Spleen (tissue), 11 donors: Measurements from ENCODE around the gene NFATC2. TPM values are rescaled to one million over a fixed set of nuclear protein-coding genes. Genes with fewer than 3 reads are reported as not detected.

ENCODE experiments used
- DNase-seq: peaks from one replicate; pipeline ENCODE4 v3.0.0-alpha.2; 2020
- H3K27ac ChIP-seq, 8 donors: fragments of 200-600 bp; sonication (generic) in 7 of 8; 1 replicate in 4 of 8; 2 replicates in 4 of 8; pipeline versions ENCODE4 v1.5.0 to v1.8.0; 2016 to 2021; ENCODE audit warnings: inconsistent platforms in 4 of 8, mild to moderate bottlenecking in 4 of 8, moderate library complexity in 1 of 8
- H3K27me3 ChIP-seq, 7 donors: fragments of 200-600 bp; sonication (generic) in 6 of 7; replicated peaks in 1 of 7; 1 replicate in 4 of 7; 2 replicates in 3 of 7; pipeline versions ENCODE4 v1.5.0 to v1.8.0; 2016 to 2021; ENCODE audit warnings: inconsistent platforms in 3 of 7, mild to moderate bottlenecking in 1 of 7
- H3K36me3 ChIP-seq, 6 donors: fragments of 200-600 bp; sonication (generic) in 5 of 6; 1 replicate in 4 of 6; 2 replicates in 2 of 6; pipeline versions ENCODE4 v1.5.0 to v1.8.0; 2016 to 2021; ENCODE audit warnings: inconsistent platforms in 2 of 6
- H3K4me1 ChIP-seq, 6 donors: fragments of 200-600 bp; sonication (generic) in 5 of 6; 1 replicate in 3 of 6; 2 replicates in 3 of 6; pipeline versions ENCODE4 v1.5.0 to v1.8.0; 2016 to 2021; ENCODE audit warnings: inconsistent platforms in 3 of 6
- H3K4me3 ChIP-seq, 8 donors: fragments of 200-600 bp; sonication (generic) in 7 of 8; 1 replicate in 4 of 8; 2 replicates in 4 of 8; pipeline versions ENCODE4 v1.5.0 to v1.8.0; 2016 to 2021; ENCODE audit warnings: inconsistent platforms in 4 of 8, mild to moderate bottlenecking in 4 of 8, moderate library complexity in 2 of 8
- H3K9me3 ChIP-seq, 8 donors: fragments of 200-600 bp; sonication (generic) in 7 of 8; 1 replicate in 4 of 8; 2 replicates in 4 of 8; pipeline versions ENCODE4 v1.5.0 to v1.8.0; 2016 to 2021; ENCODE audit warnings: inconsistent platforms in 4 of 8
- POLR2A ChIP-seq, 3 donors: fragments of 450-650 bp; IDR thresholded peaks; one replicate each; pipeline ENCODE4 v1.5.1; 2017; ENCODE audit warnings: antibody characterized with exemption in 3 of 3, mild to moderate bottlenecking in 1 of 3
- POLR2AphosphoS5 ChIP-seq, 3 donors: sonication (generic); formaldehyde crosslinking; IDR thresholded peaks; one replicate each; pipeline ENCODE4 v1.5.1; 2017; ENCODE audit warnings: antibody characterized with exemption in 3 of 3
- WGBS, 5 donors: extraction: QIAGEN DNeasy Blood & Tissue Kit in 3 of 5; methylation state at CpG; one replicate each; pipeline versions ENCODE4 v1.1.5 to v1.1.7; 2013 to 2018; 5-methylcytosine and 5-hydroxymethylcytosine counted together
- intact Hi-C: fragments of 100-400 bp; cut with DNase I; formaldehyde crosslinking; loops from one replicate; pipeline ENCODE4 v1.15.0; 2023; ENCODE audit warnings: low total_unique reads
- polyA plus RNA-seq, 3 donors: library from polyadenylated mRNA; stranded (reverse); fragments of 200-250 nt; gene quantifications; one replicate each; pipeline ENCODE4 v1.2.1, GENCODE V29; 2013
- total RNA-seq, 7 donors: library from RNA; depleted of rRNA in 3 of 7; stranded (reverse); fragments of >200 nt in 3 of 7; fragmentation: NEBNext Ultra II Directional in 4 of 7; extraction: Animal tissue kit (Norgen Biotek cat#: 25700) in 4 of 7; gene quantifications; one replicate each; pipeline versions ENCODE4 v1.1.0 to v1.2.1, GENCODE V29; 2016 to 2021
- TF ChIP-seq, protein P1 (sequence below), 11 experiments: fragments of 200-600 bp in 7 of 11; fragments of 450-650 bp in 4 of 11; sonication (generic) in 4 of 11; IDR thresholded peaks in 8 of 11; conservative IDR thresholded peaks in 3 of 11; 1 replicate in 7 of 11; 2 replicates in 4 of 11; pipeline versions ENCODE4 v1.4.0 to v1.8.0; 2016 to 2021; ENCODE audit warnings: antibody characterized with exemption in 11 of 11, inconsistent platforms in 4 of 11, mild to moderate bottlenecking in 1 of 11
- donor health status: healthy with polysubstance abuse.
- donor health status: DM: no; HTN: no; CAD: no; lungs with moderate emphysema.
- donor health status: DM: no; HTN: no; CAD: no.
- donor health status: Bipolar disorder and iron deficiency.
- donor health status: healthy.
- donor health status: DM: no; HTN: no; CAD: no.
- donor health status: DM: yes; HTN: yes; CAD: no.

NFATC2 gene
- total and polyA plus RNA-seq, 10 donors = 6.5 to 42.9 (median 34.5) TPM

DNA sequence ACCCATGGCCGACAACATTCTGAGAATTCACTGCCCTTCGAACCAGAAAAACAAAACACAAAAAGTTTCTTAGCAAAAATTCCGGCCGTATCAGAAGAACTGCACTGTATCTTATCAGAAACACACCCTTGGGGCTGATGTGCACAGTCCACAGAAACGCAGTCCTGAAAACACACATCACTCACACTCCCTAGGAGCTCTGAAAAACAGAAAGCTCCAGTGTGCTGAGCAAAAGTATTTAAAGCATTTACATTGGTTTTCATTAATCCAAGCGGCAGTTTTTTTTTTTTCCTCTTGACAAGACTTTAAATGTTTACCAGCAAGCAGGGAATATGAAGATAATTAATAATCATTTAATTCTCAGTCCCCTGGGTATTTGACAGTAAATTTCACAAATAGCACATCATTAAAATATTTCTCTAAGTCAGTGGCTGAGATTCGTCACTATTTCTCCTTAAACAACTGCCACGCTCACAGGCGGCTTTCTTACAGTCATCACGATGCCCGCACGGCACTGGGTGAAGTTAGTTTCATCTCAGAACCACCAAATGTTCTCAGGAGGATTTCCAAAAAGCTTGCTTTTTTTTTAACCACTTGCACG, 13.3 kb downstream of the NFATC2 start:
- Histone ChIP-seq H3K4me3 (peak overlapping the region in 1 of 8 donors; percentile 24), H3K27me3 (no peaks in the 10 kb centered on the region), H3K9me3 (no peaks in the 10 kb centered on the region), H3K4me1 (peaks cover 51 to 100% (median 91%) of the 10 kb centered on the region in 6 donors), H3K36me3 (peaks cover 0 to 10% (median 0%) of the 10 kb centered on the region in 6 donors), H3K27ac (peak overlapping the region in 6 of 8 donors; percentile 16 to 69 (median 45))
- no peak for DNase-seq
- intact Hi-C loops = loop anchor here (10.0 kb wide), 1 partner anchor 124 kb away; no protein-coding TSS in a partner anchor
- 53 to 73% (median 63%) methylated on average over 13 of the region's 13 CpGs for WGBS, 5 donors
- TF ChIP-seq POLR2AphosphoS5 (IDR thresholded peaks at IDR 0.05) (no peak), POLR2A (IDR thresholded peaks at IDR 0.05) (no peak)
- TF ChIP-seq, protein P1, sequence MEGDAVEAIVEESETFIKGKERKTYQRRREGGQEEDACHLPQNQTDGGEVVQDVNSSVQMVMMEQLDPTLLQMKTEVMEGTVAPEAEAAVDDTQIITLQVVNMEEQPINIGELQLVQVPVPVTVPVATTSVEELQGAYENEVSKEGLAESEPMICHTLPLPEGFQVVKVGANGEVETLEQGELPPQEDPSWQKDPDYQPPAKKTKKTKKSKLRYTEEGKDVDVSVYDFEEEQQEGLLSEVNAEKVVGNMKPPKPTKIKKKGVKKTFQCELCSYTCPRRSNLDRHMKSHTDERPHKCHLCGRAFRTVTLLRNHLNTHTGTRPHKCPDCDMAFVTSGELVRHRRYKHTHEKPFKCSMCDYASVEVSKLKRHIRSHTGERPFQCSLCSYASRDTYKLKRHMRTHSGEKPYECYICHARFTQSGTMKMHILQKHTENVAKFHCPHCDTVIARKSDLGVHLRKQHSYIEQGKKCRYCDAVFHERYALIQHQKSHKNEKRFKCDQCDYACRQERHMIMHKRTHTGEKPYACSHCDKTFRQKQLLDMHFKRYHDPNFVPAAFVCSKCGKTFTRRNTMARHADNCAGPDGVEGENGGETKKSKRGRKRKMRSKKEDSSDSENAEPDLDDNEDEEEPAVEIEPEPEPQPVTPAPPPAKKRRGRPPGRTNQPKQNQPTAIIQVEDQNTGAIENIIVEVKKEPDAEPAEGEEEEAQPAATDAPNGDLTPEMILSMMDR (IDR thresholded peaks at IDR 0.05 in 8 of 11, conservative IDR thresholded peaks at IDR 0.05 in 3 of 11) = no peak

DNA sequence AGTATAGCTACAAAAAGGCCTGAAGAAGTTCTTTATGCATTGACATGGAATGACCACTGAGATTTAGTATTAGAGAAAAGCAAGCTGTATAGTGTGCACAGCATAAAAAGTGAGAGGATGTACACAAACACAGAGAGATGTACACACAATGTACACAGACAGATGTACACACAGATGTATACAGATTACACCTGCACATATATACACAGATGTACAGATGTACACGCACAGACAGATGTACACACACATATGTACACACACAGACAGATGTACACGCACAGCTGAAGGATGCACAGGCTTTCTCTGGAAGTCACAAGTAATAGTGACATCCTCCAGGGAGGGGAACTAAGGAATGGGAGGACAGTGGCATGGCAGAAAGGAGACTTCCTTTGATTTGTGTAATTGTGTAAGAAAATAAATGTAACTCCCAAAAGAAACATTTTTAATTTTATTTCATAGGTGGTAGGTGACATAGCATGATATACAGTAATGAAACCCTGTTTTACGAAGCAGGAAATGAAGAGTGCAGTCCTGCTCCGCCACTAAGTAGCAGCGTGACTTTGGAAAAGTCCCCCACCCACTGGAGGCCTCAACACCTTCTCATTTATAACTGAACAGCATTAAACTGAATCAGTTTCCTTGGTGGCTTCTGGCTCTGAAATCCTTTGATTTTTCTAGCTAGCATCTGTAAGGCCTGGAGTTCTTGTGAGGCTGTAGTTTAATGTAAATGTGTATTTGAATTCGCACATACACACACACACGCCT, 14.1 kb downstream of the NFATC2 start:
- no peak for DNase-seq
- TF ChIP-seq, protein P1 (IDR thresholded peaks at IDR 0.05 in 8 of 11, conservative IDR thresholded peaks at IDR 0.05 in 3 of 11) = no peak
- TF ChIP-seq POLR2A (IDR thresholded peaks at IDR 0.05) (no peak), POLR2AphosphoS5 (IDR thresholded peaks at IDR 0.05) (no peak)
- intact Hi-C loops = loop anchor here (10.0 kb wide), 1 partner anchor 124 kb away; no protein-coding TSS in a partner anchor
- 54 to 66% (median 64%) methylated on average over 7 of the region's 7 CpGs for WGBS, 5 donors
- Histone ChIP-seq H3K27me3 (no peaks in the 10 kb centered on the region), H3K27ac (peak overlapping the region in 7 of 8 donors; percentile 2 to 69 (median 44)), H3K4me3 (peak overlapping the region in 1 of 8 donors; percentile 24), H3K36me3 (peaks cover 0 to 14% (median 5%) of the 10 kb centered on the region in 6 donors), H3K9me3 (no peaks in the 10 kb centered on the region), H3K4me1 (peaks cover 48 to 97% (median 84%) of the 10 kb centered on the region in 6 donors)

DNA sequence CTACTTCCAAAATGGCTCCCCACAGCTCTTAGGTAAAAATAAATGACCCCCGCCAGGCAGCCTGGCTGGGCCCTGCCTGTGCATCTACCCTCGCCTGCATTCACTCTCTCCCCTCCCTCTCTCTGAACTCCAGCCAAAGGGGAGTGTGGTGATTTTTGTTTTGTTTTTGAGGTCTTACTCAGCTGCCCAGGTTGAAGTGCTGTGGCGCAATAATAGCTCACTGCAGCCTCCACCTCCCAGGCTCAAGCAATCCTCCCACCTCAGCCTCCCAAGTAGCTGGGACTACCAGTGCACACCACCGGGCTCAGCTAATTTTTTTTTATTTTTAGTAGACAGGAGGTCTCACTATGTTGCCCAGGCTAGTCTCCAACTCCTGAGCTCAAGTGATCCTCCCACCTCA, 15.8 kb downstream of the NFATC2 start:
- intact Hi-C loops = loop anchor here (10.0 kb wide), 1 partner anchor 122 kb away; no protein-coding TSS in a partner anchor
- Histone ChIP-seq H3K36me3 (peaks cover 0 to 23% (median 18%) of the 10 kb centered on the region in 6 donors), H3K27me3 (no peaks in the 10 kb centered on the region), H3K4me1 (peaks cover 38 to 92% (median 68%) of the 10 kb centered on the region in 6 donors), H3K4me3 (no peak overlapping the region), H3K27ac (peak overlapping the region in 6 of 8 donors; percentile 55 to 77 (median 68)), H3K9me3 (no peaks in the 10 kb centered on the region)
- DNase-seq = peak; percentile 24
- WGBS, 5 donors = 85 to 94% (median 90%) methylated on average over 4 of the region's 4 CpGs
- TF ChIP-seq, protein P1 (IDR thresholded peaks at IDR 0.05 in 8 of 11, conservative IDR thresholded peaks at IDR 0.05 in 3 of 11) = no peak
- TF ChIP-seq POLR2A (IDR thresholded peaks at IDR 0.05) = no peak
- no peak for TF ChIP-seq POLR2AphosphoS5 (IDR thresholded peaks at IDR 0.05)

DNA sequence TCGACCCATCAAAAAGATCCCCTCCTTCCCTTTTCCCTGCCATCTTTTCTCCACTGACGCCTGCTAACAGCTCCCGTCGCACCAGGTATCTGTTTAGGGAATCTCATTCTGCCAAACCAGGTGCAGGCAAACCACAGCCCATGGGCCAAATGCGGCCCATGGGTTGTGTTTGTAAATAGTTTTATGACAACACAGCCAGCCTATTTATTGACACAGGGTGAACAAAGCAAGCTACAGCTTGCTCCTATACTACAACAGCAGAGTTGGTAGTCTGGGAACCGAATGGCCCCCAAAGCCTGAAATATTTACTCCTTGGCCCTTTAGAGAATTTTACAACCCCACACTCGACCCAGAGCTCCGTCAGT, 16.4 kb downstream of the NFATC2 start:
- Histone ChIP-seq H3K27ac (peak overlapping the region; percentile 31 to 77 (median 62)), H3K9me3 (no peaks in the 10 kb centered on the region), H3K4me3 (peak overlapping the region in 3 of 8 donors; percentile 1 to 49 (median 13)), H3K27me3 (no peaks in the 10 kb centered on the region), H3K4me1 (peaks cover 38 to 92% (median 61%) of the 10 kb centered on the region in 6 donors), H3K36me3 (peaks cover 0 to 30% (median 20%) of the 10 kb centered on the region in 6 donors)
- WGBS, 5 donors = 30 to 44% (median 37%) methylated on average over 8 of the region's 8 CpGs
- no peak for DNase-seq
- TF ChIP-seq POLR2AphosphoS5 (IDR thresholded peaks at IDR 0.05) (no peak), POLR2A (IDR thresholded peaks at IDR 0.05) (no peak)
- TF ChIP-seq, protein P1 (IDR thresholded peaks at IDR 0.05 in 8 of 11, conservative IDR thresholded peaks at IDR 0.05 in 3 of 11) = no peak
- intact Hi-C loops = loop anchor here (10.0 kb wide), 1 partner anchor 121 kb away; no protein-coding TSS in a partner anchor
